Urinary bladder (tissue), 4 donors: ENCODE data around the gene OR11H6. TPM values are rescaled to one million over a fixed set of nuclear protein-coding genes. Genes with fewer than 3 reads are reported as not detected.
"Not testable (repeated sequence)": the region's sequence is repeated elsewhere in the genome, so short reads cannot be mapped to it uniquely, and the experiment has no call there.

Experiments used
- DNase-seq: peaks from one replicate; pipeline ENCODE4 v3.0.0-alpha.2; 2015; ENCODE audit errors: extremely low spot score
- H3K27ac ChIP-seq: one replicate; pipeline ENCODE4 v1.5.1; 2013; ENCODE audit warnings: low read depth, mild to moderate bottlenecking, moderate library complexity
- H3K36me3 ChIP-seq: one replicate; pipeline ENCODE4 v1.6.1; 2013; ENCODE audit warnings: mild to moderate bottlenecking, moderate library complexity; ENCODE audit not compliant: insufficient read depth
- H3K4me1 ChIP-seq: one replicate; pipeline ENCODE4 v1.6.1; 2013; ENCODE audit warnings: mild to moderate bottlenecking, moderate library complexity; ENCODE audit not compliant: insufficient read depth
- H3K4me3 ChIP-seq: one replicate; pipeline ENCODE4 v1.5.1; 2013; ENCODE audit warnings: low read depth, low read length
- WGBS: extraction: QIAGEN DNeasy Blood & Tissue Kit; methylation state at CpG from one replicate; pipeline ENCODE4 v1.1.7; 2013; 5-methylcytosine and 5-hydroxymethylcytosine counted together
- polyA plus RNA-seq: library from polyadenylated mRNA; stranded (reverse); fragments of 200-250 nt; gene quantifications from one replicate; pipeline ENCODE4 v1.2.3, GENCODE V29; 2013
- small RNA-seq: library from RNA; depleted of rRNA; stranded (forward); fragments of <200 nt; gene quantifications from one replicate; pipeline ENCODE3, GENCODE V24; 2014
- total RNA-seq: library from RNA; depleted of rRNA; stranded (reverse); fragments of >200 nt; gene quantifications from one replicate; pipeline ENCODE4 v1.2.3, GENCODE V29; 2014
- donor health status: healthy with polysubstance abuse.
- donor health status: healthy.

Gene OR11H6
- total and polyA plus RNA-seq, 2 donors = not detected

DNA sequence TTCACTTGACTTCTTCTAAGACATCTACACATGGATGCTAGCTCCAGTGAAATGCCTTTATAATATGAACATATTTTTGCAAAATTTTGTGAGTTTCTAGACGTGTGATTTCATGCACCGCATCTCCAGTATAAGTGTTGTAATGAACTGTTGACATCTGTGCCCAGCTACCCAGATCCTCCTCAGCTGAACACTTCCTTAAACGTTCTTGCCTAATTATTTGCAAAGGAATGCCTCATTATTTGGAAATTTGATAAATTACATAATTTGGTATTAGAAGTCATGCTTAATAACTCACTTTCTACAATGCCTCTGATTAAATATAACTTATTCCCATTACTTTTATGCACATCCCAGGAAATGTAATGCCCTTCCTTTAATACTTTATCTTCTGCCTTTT is 18.8 kb upstream of the OR11H6 start:
- Histone ChIP-seq H3K4me1 (no peaks in the 10 kb centered on the region), H3K27ac (no peak overlapping the region), H3K36me3 (no peaks in the 10 kb centered on the region), H3K4me3 (no peak overlapping the region)
- 55% methylated on average over 3 of the region's 3 CpGs for WGBS
- DNase-seq = no peak

DNA sequence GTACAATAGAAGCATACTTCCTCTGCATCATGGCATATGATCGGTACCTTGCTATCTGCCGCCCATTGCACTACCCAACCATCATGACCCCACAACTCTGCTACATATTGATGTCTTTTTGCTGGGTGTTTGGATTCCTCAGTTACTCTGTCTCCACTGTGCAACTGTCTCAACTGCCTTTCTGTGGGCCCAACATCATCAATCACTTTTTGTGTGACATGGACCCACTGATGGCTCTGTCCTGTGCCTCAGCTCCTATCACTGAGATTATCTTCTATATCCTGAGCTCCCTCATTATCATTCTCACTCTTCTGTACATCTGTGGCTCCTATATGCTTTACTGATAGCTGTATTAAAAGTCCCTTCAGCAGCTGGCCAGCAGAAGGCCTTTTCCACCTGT is 13.9 kb upstream of the OR11H6 start:
- H3K36me3 ChIP-seq = no peaks in the 10 kb centered on the region
- no peak overlapping the region for H3K4me3 ChIP-seq
- DNase-seq = no peak
- H3K27ac ChIP-seq = no peak overlapping the region
- H3K4me1 ChIP-seq = no peaks in the 10 kb centered on the region
- 67% methylated on average over 2 of the region's 2 CpGs for WGBS

DNA sequence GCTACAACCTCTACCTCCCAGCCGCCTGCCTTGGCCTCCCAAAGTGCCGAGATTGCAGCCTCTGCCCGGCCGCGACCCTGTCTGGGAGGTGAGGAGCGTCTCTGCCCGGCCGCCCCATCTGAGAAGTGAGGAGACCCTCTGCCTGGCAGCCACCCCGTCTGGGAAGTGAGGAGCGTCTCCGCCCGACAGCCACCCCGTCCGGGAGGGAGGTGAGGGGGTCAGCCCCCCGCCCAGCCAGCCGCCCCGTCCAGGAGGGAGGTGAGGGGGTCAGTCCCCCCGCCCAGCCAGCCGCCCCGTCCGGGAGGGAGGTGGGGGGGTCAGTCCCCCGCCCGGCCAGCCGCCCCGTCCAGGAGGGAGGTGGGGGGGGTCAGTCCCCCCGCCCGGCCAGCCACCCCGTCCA is 11.1 kb upstream of the OR11H6 start:
- not testable (repeated sequence) for DNase-seq, H3K4me3 ChIP-seq, H3K4me1 ChIP-seq, H3K36me3 ChIP-seq, H3K27ac ChIP-seq
- 91% methylated on average over 15 of the region's 28 CpGs for WGBS

DNA sequence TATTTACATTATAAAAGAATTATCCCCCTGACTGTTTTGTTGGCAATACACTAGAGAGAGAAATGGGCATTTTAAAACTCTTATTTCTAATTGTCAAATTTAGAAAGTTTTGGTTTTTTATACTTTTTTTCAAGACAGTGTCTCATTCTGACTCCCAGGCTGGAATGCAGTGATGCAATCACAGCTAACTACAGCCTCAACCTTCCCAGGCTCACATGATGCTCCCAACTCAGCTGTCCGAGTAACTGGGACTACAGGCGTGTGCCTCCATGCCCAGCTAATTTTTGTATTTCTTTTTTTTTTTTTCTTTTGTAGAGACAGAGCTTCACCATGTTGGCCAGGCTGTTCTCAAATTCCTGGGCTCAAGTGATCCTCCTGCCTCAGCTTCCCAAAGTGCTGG is 8.3 kb upstream of the OR11H6 start:
- DNase-seq = no peak
- Histone ChIP-seq H3K36me3 (no peaks in the 10 kb centered on the region), H3K4me1 (no peaks in the 10 kb centered on the region), H3K4me3 (no peak overlapping the region), H3K27ac (no peak overlapping the region)
- WGBS = 53% methylated on average over 2 of the region's 2 CpGs

DNA sequence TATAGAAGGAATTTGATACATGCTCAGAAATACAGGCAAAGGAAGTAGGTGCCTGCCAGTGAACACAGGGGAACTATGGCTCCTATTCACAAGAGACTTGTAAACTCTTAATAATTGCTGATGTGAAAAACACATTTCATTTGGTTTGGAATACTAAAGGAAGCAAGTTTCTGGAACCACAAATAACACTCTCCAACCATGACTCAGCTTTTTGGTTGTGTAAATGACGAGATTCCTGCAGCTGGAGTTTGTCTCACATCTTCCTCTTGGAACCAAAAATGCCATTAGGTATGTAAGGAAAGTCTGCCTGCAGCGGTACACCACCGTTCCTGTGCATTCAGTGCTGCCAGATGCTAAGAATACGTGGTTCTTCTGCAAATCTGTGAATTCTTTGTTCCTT is 4.5 kb upstream of the OR11H6 start:
- no peak for DNase-seq
- Histone ChIP-seq H3K4me3 (no peak overlapping the region), H3K4me1 (no peaks in the 10 kb centered on the region), H3K36me3 (no peaks in the 10 kb centered on the region), H3K27ac (no peak overlapping the region)
- WGBS = 42% methylated on average over 4 of the region's 4 CpGs

DNA sequence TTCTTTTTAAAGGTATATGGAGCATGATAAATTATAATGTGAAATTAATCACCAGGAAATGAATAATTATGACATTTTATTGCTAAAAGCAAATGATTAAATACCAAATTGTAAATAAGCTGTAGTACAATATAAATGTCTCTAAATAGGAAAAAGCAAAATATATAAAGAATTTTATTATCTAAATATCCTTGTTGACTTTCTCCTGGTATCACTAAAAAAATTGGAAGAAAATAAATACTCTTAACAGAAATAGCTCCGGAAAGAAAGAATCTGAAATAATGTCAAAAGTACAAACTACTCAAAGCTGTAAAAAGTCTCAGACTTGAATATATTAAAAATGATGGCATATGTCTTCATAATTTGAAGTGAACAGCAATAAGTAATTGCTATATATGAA is 5.2 kb downstream of the OR11H6 start, which contains the start of gene OR11H7:
Gene OR11H7, plus strand, starts transcription at position 301 of the 400 bp plus-strand sequence.
- WGBS = 75% methylated on average over 1 of the region's 1 CpG
- H3K36me3 ChIP-seq = no peaks in the 10 kb centered on the region
- DNase-seq = no peak

DNA sequence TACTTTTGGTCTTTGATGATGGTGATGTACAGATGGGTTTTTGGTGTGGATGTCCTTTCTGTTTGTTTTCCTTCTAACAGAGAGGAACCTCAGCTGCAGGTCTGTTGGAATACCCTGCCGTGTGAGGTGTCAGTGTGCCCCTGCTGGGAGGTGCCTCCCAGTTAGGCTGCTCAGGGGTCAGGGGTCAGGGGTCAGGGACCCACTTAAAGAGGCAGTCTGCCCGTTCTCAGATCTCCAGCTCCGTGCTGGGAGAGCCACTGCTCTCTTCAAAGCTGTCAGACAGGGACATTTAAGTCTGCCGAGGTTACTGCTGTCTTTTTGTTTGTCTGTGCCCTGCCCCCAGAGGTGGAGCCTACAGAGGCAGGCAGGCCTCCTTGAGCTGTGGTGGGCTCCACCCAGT is 11.9 kb downstream of the OR11H6 start:
- not testable (repeated sequence) for H3K27ac ChIP-seq, H3K36me3 ChIP-seq, H3K4me3 ChIP-seq, DNase-seq, H3K4me1 ChIP-seq
- WGBS = 74% methylated on average over 4 of the region's 4 CpGs

More for the DNA sequence above, 5.2 kb downstream of the OR11H6 start, which contains the start of gene OR11H7:
- Histone ChIP-seq H3K4me1 (no peaks in the 10 kb centered on the region), H3K4me3 (no peak within 1 kb of the TSS), H3K27ac (no peak within 1 kb of the TSS)

DNA sequence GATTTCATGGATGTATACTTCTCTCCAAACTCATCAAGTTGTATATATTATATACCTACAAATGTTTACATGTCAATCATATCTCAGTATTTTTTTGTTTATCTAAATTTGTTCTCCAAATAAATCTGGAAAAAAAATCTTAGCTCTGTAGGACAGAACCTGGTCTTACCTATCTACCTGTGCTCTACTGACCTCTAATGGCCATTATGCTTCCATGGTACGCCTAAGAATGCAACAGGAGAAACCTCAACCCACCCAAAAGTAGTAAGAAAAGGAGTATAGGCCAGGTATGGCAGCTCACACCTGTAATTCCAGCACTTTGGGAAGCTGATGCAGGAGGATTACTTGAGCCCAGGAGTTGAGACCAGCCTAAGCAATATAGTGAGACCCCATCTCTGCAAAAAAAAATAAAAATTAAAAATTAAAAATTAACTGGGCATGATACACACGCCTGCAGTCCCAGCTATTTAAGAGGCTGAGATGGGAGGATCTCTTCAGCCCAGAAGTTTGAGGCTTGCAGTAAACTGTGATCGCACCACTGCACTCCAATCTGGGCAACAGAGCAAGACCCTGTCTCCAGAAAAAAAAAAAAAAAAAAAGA is 24.2 kb downstream of the OR11H6 start:
- no peak for DNase-seq
- Histone ChIP-seq H3K4me3 (no peak overlapping the region), H3K36me3 (no peaks in the 10 kb centered on the region), H3K4me1 (no peaks in the 10 kb centered on the region), H3K27ac (no peak overlapping the region)
- WGBS = 61% methylated on average over 3 of the region's 3 CpGs

DNA sequence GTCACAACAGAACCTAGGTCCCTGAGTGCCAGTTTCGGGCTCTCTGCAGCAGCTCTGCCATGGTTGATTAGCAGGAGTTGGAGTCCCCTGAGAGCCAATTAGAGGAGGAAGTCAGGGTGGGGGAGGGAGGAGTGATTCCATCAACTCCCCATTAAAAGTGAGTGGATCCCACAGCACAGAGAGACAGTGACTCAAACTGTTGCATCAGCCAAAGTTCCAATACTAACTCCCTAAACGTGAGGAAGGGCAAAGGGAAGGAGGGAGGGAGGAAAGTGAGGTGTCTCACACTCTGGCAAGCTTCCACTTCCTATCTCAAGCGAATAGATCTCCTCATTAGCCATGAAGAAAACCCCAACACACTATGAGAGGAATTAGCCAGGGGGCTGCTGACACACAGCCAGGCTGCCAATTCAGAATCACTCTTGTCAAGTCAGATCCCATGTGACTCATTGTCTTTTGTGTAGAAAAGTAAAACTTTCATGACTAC is 39.2 kb downstream of the OR11H6 start:
- WGBS = 48% methylated on average over 3 of the region's 3 CpGs
- DNase-seq = no peak
- no peaks in the 10 kb centered on the region for H3K4me1 ChIP-seq

DNA sequence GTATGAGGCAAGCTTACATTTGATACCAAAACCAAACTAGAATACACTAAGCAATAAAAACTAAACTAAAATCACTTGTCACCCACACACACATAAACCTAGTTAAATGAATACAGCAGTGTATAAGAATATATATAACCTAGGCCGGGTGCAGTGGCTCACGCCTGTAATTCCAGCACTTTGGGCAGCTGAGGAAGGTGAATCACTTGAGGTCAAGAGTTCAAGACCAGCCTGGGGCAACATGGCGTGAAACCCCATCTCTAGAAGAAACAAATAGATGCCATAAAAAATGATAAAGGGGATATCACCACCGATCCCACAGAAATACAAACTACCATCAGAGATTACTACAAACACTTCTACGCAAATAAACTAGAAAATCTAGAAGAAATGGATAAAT is 40.9 kb downstream of the OR11H6 start:
- not testable (repeated sequence) for H3K4me1 ChIP-seq

More for the DNA sequence above, 39.2 kb downstream of the OR11H6 start:
- no peak overlapping the region for H3K27ac ChIP-seq
- no peaks in the 10 kb centered on the region for H3K36me3 ChIP-seq
- no peak overlapping the region for H3K4me3 ChIP-seq

DNA sequence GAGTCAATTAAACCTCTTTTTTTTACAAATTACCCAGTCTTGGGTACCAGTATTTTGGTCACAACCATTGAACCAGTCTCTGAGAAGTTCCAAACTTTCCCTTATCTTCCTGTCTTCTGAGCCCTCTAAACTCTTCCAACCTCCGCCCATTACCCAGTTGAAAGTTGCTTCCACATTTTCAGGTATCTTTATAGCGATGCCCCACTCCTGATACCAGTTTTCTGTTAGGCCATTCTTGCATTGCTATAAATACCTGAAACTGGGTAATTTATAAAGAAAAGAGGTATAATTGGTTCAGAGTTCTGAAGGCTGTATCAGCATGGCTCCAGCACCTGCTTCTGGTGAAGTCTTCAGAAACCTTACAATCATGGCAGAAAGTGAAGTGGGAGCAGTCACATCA is 50.6 kb downstream of the OR11H6 start:
- Histone ChIP-seq H3K36me3 (no peaks in the 10 kb centered on the region), H3K27ac (no peak overlapping the region), H3K4me3 (no peak overlapping the region), H3K4me1 (no peaks in the 10 kb centered on the region)
- WGBS = 99% methylated on average over 2 of the region's 2 CpGs
- DNase-seq = no peak

More for the DNA sequence above, 40.9 kb downstream of the OR11H6 start:
- H3K27ac ChIP-seq, H3K4me3 ChIP-seq, DNase-seq, H3K36me3 ChIP-seq: not testable (repeated sequence)
- 92% methylated on average over 5 of the region's 5 CpGs for WGBS

Small RNA genes within 50 kb of the gene (small RNA-seq; reads per million reads assigned to genes)
- gene GTF2IP22 = not detected

Other genes with a start within 250 kb of the OR11H6 start
- not detected for gene OR4K15, start 248.1 kb upstream of the OR11H6 start, total RNA-seq
- not detected for gene OR4K15, start 248.1 kb upstream of the OR11H6 start, polyA plus RNA-seq
- not detected for gene OR4Q2, start 221.5 kb upstream of the OR11H6 start, total RNA-seq
- not detected for gene OR4Q2, start 221.5 kb upstream of the OR11H6 start, polyA plus RNA-seq
- gene OR4K14, start 204.4 kb upstream of the OR11H6 start, total RNA-seq = not detected
- not detected for gene OR4K14, start 204.4 kb upstream of the OR11H6 start, polyA plus RNA-seq
- not detected for gene OR4K13, start 187.7 kb upstream of the OR11H6 start, total RNA-seq
- gene OR4K13, start 187.7 kb upstream of the OR11H6 start, polyA plus RNA-seq = not detected
- not detected for gene OR4L1, start 163.7 kb upstream of the OR11H6 start, total RNA-seq
- gene OR4L1, start 163.7 kb upstream of the OR11H6 start, polyA plus RNA-seq = not detected
- not detected for gene OR4K17, start 113.0 kb upstream of the OR11H6 start, total RNA-seq
- not detected for gene OR4K17, start 113.0 kb upstream of the OR11H6 start, polyA plus RNA-seq
- not detected for gene OR4N5, start 84.9 kb upstream of the OR11H6 start, total RNA-seq
- gene OR4N5, start 84.9 kb upstream of the OR11H6 start, polyA plus RNA-seq = not detected
- not detected for gene OR11G2, start 32.8 kb upstream of the OR11H6 start, total RNA-seq
- gene OR11G2, start 32.8 kb upstream of the OR11H6 start, polyA plus RNA-seq = not detected
- not detected for gene OR11H7, start 5.3 kb downstream of the OR11H6 start, total RNA-seq
- gene OR11H7, start 5.3 kb downstream of the OR11H6 start, polyA plus RNA-seq = not detected
- gene OR11H4, start 15.6 kb downstream of the OR11H6 start, total RNA-seq = not detected
- not detected for gene OR11H4, start 15.6 kb downstream of the OR11H6 start, polyA plus RNA-seq
- gene TTC5, start 82.2 kb downstream of the OR11H6 start, total RNA-seq = 22.7 TPM
- 8.0 TPM for gene TTC5, start 82.2 kb downstream of the OR11H6 start, polyA plus RNA-seq
- gene CCNB1IP1, start 109.6 kb downstream of the OR11H6 start, total RNA-seq = 81.9 TPM
- gene CCNB1IP1, start 109.6 kb downstream of the OR11H6 start, polyA plus RNA-seq = 63.5 TPM
- gene PARP2, start 119.9 kb downstream of the OR11H6 start, total RNA-seq = 13.5 TPM
- gene PARP2, start 119.9 kb downstream of the OR11H6 start, polyA plus RNA-seq = 16.0 TPM
- 17.4 TPM for gene TEP1, start 189.8 kb downstream of the OR11H6 start, total RNA-seq
- 16.2 TPM for gene TEP1, start 189.8 kb downstream of the OR11H6 start, polyA plus RNA-seq
- 0.69 TPM for gene KLHL33, start 212.5 kb downstream of the OR11H6 start, total RNA-seq
- 0.42 TPM for gene KLHL33, start 212.5 kb downstream of the OR11H6 start, polyA plus RNA-seq
- gene OSGEP, start 231.1 kb downstream of the OR11H6 start, total RNA-seq = 28.4 TPM
- 41.1 TPM for gene OSGEP, start 231.1 kb downstream of the OR11H6 start, polyA plus RNA-seq
- gene APEX1, start 231.5 kb downstream of the OR11H6 start, total RNA-seq = 21.2 TPM
- gene APEX1, start 231.5 kb downstream of the OR11H6 start, polyA plus RNA-seq = 147 TPM
- gene PIP4P1, start 237.7 kb downstream of the OR11H6 start, total RNA-seq = 11.9 TPM
- 40.8 TPM for gene PIP4P1, start 237.7 kb downstream of the OR11H6 start, polyA plus RNA-seq
- 12.5 TPM for gene PNP, start 245.7 kb downstream of the OR11H6 start, total RNA-seq
- 25.9 TPM for gene PNP, start 245.7 kb downstream of the OR11H6 start, polyA plus RNA-seq